Stimulated activated CD4-positive, alpha-beta T cell treated with anti-CD3 and anti-CD28 coated beads, Interleukin-12 subunit alpha, Interleukin-12 subunit beta, amount 100 ng/mL, for 48 hours (primary cell): Measurements from ENCODE around the gene PARD3.

Source experiments
- DNase-seq, 3 donors: peaks; one replicate each; pipeline ENCODE4 v3.0.0-alpha.2; 2020; ENCODE audit warnings: low read depth in 2 of 3, low spot score in 1 of 3

The PARD3 gene

GRCh38 chr10:34587680-34588019, 227.4 kb downstream of the PARD3 start:
- DNase-seq, result no peak

- no peak for DNase-seq
Observed at GRCh38 chr10:34587002-34587679, 228.0 kb downstream of the PARD3 start.

- DNase-seq, result no peak
Observed at GRCh38 chr10:34585422-34586112, 229.5 kb downstream of the PARD3 start.

GRCh38 chr10:34584164-34584563, 230.9 kb downstream of the PARD3 start:
- DNase-seq, result no peak

GRCh38 chr10:34581801-34582532, 233.1 kb downstream of the PARD3 start:
- no peak for DNase-seq

- no peak for DNase-seq
Observed at GRCh38 chr10:34580643-34581042, 234.5 kb downstream of the PARD3 start.

- DNase-seq, result no peak
Observed at GRCh38 chr10:34580214-34580613, 234.9 kb downstream of the PARD3 start.

- no peak for DNase-seq
Observed at GRCh38 chr10:34578468-34578867, 236.6 kb downstream of the PARD3 start.

- no peak for DNase-seq
Observed at GRCh38 chr10:34576797-34577196, 238.3 kb downstream of the PARD3 start.

- DNase-seq, result no peak
Observed at GRCh38 chr10:34575882-34576281, 239.2 kb downstream of the PARD3 start.

GRCh38 chr10:34574353-34574934, 240.7 kb downstream of the PARD3 start:
- DNase-seq, result no peak

- no peak for DNase-seq
Observed at GRCh38 chr10:34570887-34571286, 244.2 kb downstream of the PARD3 start.

- DNase-seq, result no peak
Observed at GRCh38 chr10:34567659-34568253, 247.3 kb downstream of the PARD3 start.

GRCh38 chr10:34565934-34566333, 249.2 kb downstream of the PARD3 start:
- no peak for DNase-seq

- no peak for DNase-seq
Observed at GRCh38 chr10:34558093-34558583, 257.0 kb downstream of the PARD3 start.

- no peak for DNase-seq
Observed at GRCh38 chr10:34557173-34557572, 257.9 kb downstream of the PARD3 start.

- DNase-seq, result no peak
Observed at GRCh38 chr10:34555653-34556052, 259.4 kb downstream of the PARD3 start.

GRCh38 chr10:34553747-34554146, 261.3 kb downstream of the PARD3 start:
- DNase-seq, result no peak

GRCh38 chr10:34551295-34551694, 263.8 kb downstream of the PARD3 start:
- no peak for DNase-seq

- no peak for DNase-seq
Observed at GRCh38 chr10:34549953-34550352, 265.1 kb downstream of the PARD3 start.

GRCh38 chr10:34549001-34549400, 266.1 kb downstream of the PARD3 start:
- DNase-seq, result no peak
